Coronary artery (tissue), 2 donors: ENCODE measurements around the gene PTH1R.

Source experiments
- DNase-seq: peaks from one replicate; pipeline ENCODE4 v3.0.0-alpha.2; 2017; ENCODE audit warnings: low spot score
- H3K27ac ChIP-seq, 2 donors: fragments of 200-600 bp; sonication (generic); one replicate each; pipeline ENCODE4 v1.5.1; 2016 to 2019
- H3K4me3 ChIP-seq: fragments of 200-600 bp; sonication (generic); 2 replicates; pipeline ENCODE4 v1.5.1; 2016; ENCODE audit warnings: mild to moderate bottlenecking, moderate library complexity
- CTCF ChIP-seq: fragments of 200-600 bp; sonication (generic); IDR thresholded peaks from one replicate; pipeline ENCODE4 v1.5.1; 2019; ENCODE audit warnings: antibody characterized with exemption

Gene PTH1R

GRCh38 chr3:46895761-46896160 lies 18.2 kb downstream of the PTH1R start:
- no peak for DNase-seq
- no peak overlapping the region for H3K27ac ChIP-seq
- H3K4me3 ChIP-seq = no peak overlapping the region
- TF ChIP-seq CTCF = no peak

- DNase-seq = no peak
- H3K4me3 ChIP-seq = no peak overlapping the region
- no peak for TF ChIP-seq CTCF
- no peak overlapping the region for H3K27ac ChIP-seq
Observed at GRCh38 chr3:46896386-46896785, 18.9 kb downstream of the PTH1R start.

- Histone ChIP-seq H3K4me3 (no peak overlapping the region), H3K27ac (no peak overlapping the region)
- no peak for DNase-seq
- TF ChIP-seq CTCF = no peak
Observed at GRCh38 chr3:46897031-46897430, 19.5 kb downstream of the PTH1R start.

GRCh38 chr3:46897829-46898320 lies 20.4 kb downstream of the PTH1R start:
- no peak for DNase-seq
- Histone ChIP-seq H3K27ac (no peak overlapping the region), H3K4me3 (no peak overlapping the region)
- TF ChIP-seq CTCF = no peak

GRCh38 chr3:46898321-46899150 lies 21.0 kb downstream of the PTH1R start:
- DNase-seq = no peak
- H3K4me3 ChIP-seq = peak overlapping the region; percentile 56
- TF ChIP-seq CTCF = no peak
- no peak overlapping the region for H3K27ac ChIP-seq

- DNase-seq = no peak
- TF ChIP-seq CTCF = no peak
- H3K27ac ChIP-seq = no peak overlapping the region
- peak overlapping the region; percentile 56 for H3K4me3 ChIP-seq
Observed at GRCh38 chr3:46899151-46900006, 21.9 kb downstream of the PTH1R start.
